Panc1 (cell line): Measurements from ENCODE around the gene TEAD4.

Experiments used
- CTCF ChIP-seq: fragments of 450-650 bp; IDR thresholded peaks from 2 replicates; pipeline ENCODE4 v1.5.1; 2017; ENCODE audit warnings: mild to moderate bottlenecking
- POLR2AphosphoS5 ChIP-seq: IDR thresholded peaks from 2 replicates; pipeline ENCODE4 v1.6.1; 2012; ENCODE audit warnings: mild to moderate bottlenecking, low read depth, low read length, moderate library complexity
- REST ChIP-seq, 2 experiments: IDR thresholded peaks; 2 replicates each; pipeline ENCODE4 v1.6.1; 2011 to 2012; ENCODE audit warnings: low read depth in 2 of 2, control low read depth in 1 of 2, low read length in 1 of 2, mild to moderate bottlenecking in 1 of 2, moderate library complexity in 1 of 2; ENCODE audit not compliant: insufficient read depth in 1 of 2
- SIN3A ChIP-seq: IDR thresholded peaks from 2 replicates; pipeline ENCODE4 v1.6.1; 2012; ENCODE audit warnings: low read depth, mild to moderate bottlenecking, low read length, moderate library complexity, borderline replicate concordance; ENCODE audit not compliant: insufficient read depth
- TCF7L2 ChIP-seq: IDR thresholded peaks from 2 replicates; pipeline ENCODE4 v1.6.1; 2011; ENCODE audit warnings: mild to moderate bottlenecking, low read depth, low read length, inconsistent platforms

GRCh38 chr12:3069714-3070113 lies 110.5 kb downstream of the TEAD4 start:
- TF ChIP-seq POLR2AphosphoS5 (no peak), CTCF (no peak), TCF7L2 (no peak), REST (IDR thresholded peaks at IDR 0.05; ENCODE audit: insufficient read depth in 1 of 2, low read depth in 2 of 2, low read length in 1 of 2) (no peak), SIN3A (no peak)
